HepG2 (cell line): ENCODE results near the gene SLC13A3. TPM values are rescaled to one million over a fixed set of nuclear protein-coding genes. Genes with fewer than 3 reads are reported as not detected.

ENCODE experiments used
- FOXK2 ChIP-seq: fragments of 450-650 bp; IDR thresholded peaks from 2 replicates; pipeline ENCODE4 v1.6.1; 2016
- HCFC1 ChIP-seq: fragments of 150-350 bp; IDR thresholded peaks from 2 replicates; pipeline ENCODE4 v1.6.1; 2014; ENCODE audit warnings: low read depth, low read length
- HOXA9 ChIP-seq: sonication (generic); formaldehyde crosslinking; IDR thresholded peaks from 2 replicates; pipeline ENCODE4 v1.8.1; 2022; ENCODE audit warnings: missing genetic modification reagents, mild to moderate bottlenecking, moderate library complexity, borderline replicate concordance
- MXI1 ChIP-seq: IDR thresholded peaks from 3 replicates; pipeline ENCODE4 v1.6.1; 2012; ENCODE audit warnings: low read depth, low read length, inconsistent platforms, borderline replicate concordance
- NCOA1 ChIP-seq: sonication (generic); formaldehyde crosslinking; IDR thresholded peaks from 2 replicates; pipeline ENCODE4 v1.9.0; 2021; ENCODE audit warnings: missing genetic modification reagents
- NFKB2 ChIP-seq: sonication (generic); formaldehyde crosslinking; IDR thresholded peaks from 2 replicates; pipeline ENCODE4 v1.4.0; 2020; ENCODE audit warnings: missing genetic modification reagents, borderline replicate concordance
- PAF1 ChIP-seq: IDR thresholded peaks from 2 replicates; pipeline ENCODE4 v1.6.1; 2016; ENCODE audit warnings: missing genetic modification reagents, missing compliant biosample characterization
- PAX8 ChIP-seq: sonication (generic); formaldehyde crosslinking; IDR thresholded peaks from 2 replicates; pipeline ENCODE4 v1.8.0; 2022; ENCODE audit warnings: mild to moderate bottlenecking, missing genetic modification reagents, borderline replicate concordance
- RARA ChIP-seq: IDR thresholded peaks from 2 replicates; pipeline ENCODE4 v1.6.1; 2016; ENCODE audit warnings: missing genetic modification reagents, missing compliant biosample characterization
- SALL1 ChIP-seq: sonication (generic); formaldehyde crosslinking; IDR thresholded peaks from 2 replicates; pipeline ENCODE4 v1.8.0; 2022; ENCODE audit warnings: mild to moderate bottlenecking, missing genetic modification reagents
- SCMH1 ChIP-seq: sonication (generic); formaldehyde crosslinking; IDR thresholded peaks from 2 replicates; pipeline ENCODE4 v1.9.0; 2021; ENCODE audit warnings: missing genetic modification reagents, mild to moderate bottlenecking, borderline replicate concordance
- SMARCE1 ChIP-seq: fragments of 450-650 bp; IDR thresholded peaks from 2 replicates; pipeline ENCODE4 v1.6.1; 2017; ENCODE audit warnings: borderline replicate concordance
- SUZ12 ChIP-seq: fragments of 150-350 bp; IDR thresholded peaks from 2 replicates; pipeline ENCODE4 v1.6.1; 2014; ENCODE audit warnings: low read depth, low read length
- TCF12 ChIP-seq, 2 experiments: fragments of 450-650 bp in 1 of 2; sonication (generic) in 1 of 2; formaldehyde crosslinking in 1 of 2; IDR thresholded peaks; 2 replicates each; pipeline versions ENCODE4 v1.6.1 to v1.8.0; 2017 to 2022; ENCODE audit warnings: antibody characterized with exemption in 1 of 2, mild to moderate bottlenecking in 1 of 2, missing genetic modification reagents in 1 of 2, moderate library complexity in 1 of 2
- TEAD3 ChIP-seq: optimal IDR thresholded peaks from 2 replicates; pipeline ENCODE3; 2016; ENCODE audit warnings: borderline replicate concordance
- ZNF260 ChIP-seq: sonication (generic); formaldehyde crosslinking; IDR thresholded peaks from 2 replicates; pipeline ENCODE4 v1.4.0; 2020; ENCODE audit warnings: missing genetic modification reagents, low read depth, mild to moderate bottlenecking, borderline replicate concordance
- ZNF326 ChIP-seq: sonication (generic); formaldehyde crosslinking; IDR thresholded peaks from 2 replicates; pipeline ENCODE4 v1.4.0; 2020; ENCODE audit warnings: missing genetic modification reagents, borderline replicate concordance
- ZNF34 ChIP-seq: sonication (generic); formaldehyde crosslinking; IDR thresholded peaks from 2 replicates; pipeline ENCODE4 v1.4.0; 2020; ENCODE audit warnings: mild to moderate bottlenecking, missing genetic modification reagents, borderline replicate concordance
- polyA plus RNA-seq, 8 experiments: library from polyadenylated mRNA; depleted of rRNA in 3 of 8; stranded (reverse) in 7 of 8; unstranded in 1 of 8; fragments of >200 nt; fragmentation: Illumina TruSeq in 4 of 8; extraction: Trizol in 4 of 8; gene quantifications; 2 replicates each; pipeline versions ENCODE4 v1.2.1 to v1.2.3, GENCODE V29; 2011 to 2016; ENCODE audit warnings: low read depth in 4 of 8, missing spikeins in 1 of 8, mixed read lengths in 1 of 8; ENCODE audit not compliant: insufficient read depth in 1 of 8
- total RNA-seq, 5 experiments: library from RNA; depleted of rRNA; stranded (reverse); fragments of >200 nt; fragmentation: Illumina TruSeq; extraction: Trizol; gene quantifications; 2 replicates each; pipeline ENCODE4 v1.2.3, GENCODE V29; 2016; ENCODE audit warnings: low read depth in 1 of 5
- TF ChIP-seq, protein P1 (sequence below): sonication (generic); formaldehyde crosslinking; IDR thresholded peaks from 2 replicates; pipeline ENCODE4 v1.4.0; 2020; ENCODE audit warnings: missing genetic modification reagents
- TF ChIP-seq, protein P2 (sequence below): IDR thresholded peaks from 2 replicates; pipeline ENCODE4 v1.6.1; 2016; ENCODE audit warnings: control low read depth
- TF ChIP-seq, protein P3 (sequence below): sonication (generic); formaldehyde crosslinking; IDR thresholded peaks from 2 replicates; pipeline ENCODE4 v1.4.0; 2020; ENCODE audit warnings: missing genetic modification reagents
- TF ChIP-seq, protein P4 (sequence below): sonication (generic); formaldehyde crosslinking; conservative IDR thresholded peaks from 2 replicates; pipeline ENCODE4 v1.8.0; 2022; ENCODE audit warnings: low read depth, missing genetic modification reagents

SLC13A3 gene
- total and polyA plus RNA-seq, 2 of the 13 experiments (the other 11 are each of a cell fraction or from before 2014, with no cell fraction given) = 66.5 to 76.0 TPM

DNA sequence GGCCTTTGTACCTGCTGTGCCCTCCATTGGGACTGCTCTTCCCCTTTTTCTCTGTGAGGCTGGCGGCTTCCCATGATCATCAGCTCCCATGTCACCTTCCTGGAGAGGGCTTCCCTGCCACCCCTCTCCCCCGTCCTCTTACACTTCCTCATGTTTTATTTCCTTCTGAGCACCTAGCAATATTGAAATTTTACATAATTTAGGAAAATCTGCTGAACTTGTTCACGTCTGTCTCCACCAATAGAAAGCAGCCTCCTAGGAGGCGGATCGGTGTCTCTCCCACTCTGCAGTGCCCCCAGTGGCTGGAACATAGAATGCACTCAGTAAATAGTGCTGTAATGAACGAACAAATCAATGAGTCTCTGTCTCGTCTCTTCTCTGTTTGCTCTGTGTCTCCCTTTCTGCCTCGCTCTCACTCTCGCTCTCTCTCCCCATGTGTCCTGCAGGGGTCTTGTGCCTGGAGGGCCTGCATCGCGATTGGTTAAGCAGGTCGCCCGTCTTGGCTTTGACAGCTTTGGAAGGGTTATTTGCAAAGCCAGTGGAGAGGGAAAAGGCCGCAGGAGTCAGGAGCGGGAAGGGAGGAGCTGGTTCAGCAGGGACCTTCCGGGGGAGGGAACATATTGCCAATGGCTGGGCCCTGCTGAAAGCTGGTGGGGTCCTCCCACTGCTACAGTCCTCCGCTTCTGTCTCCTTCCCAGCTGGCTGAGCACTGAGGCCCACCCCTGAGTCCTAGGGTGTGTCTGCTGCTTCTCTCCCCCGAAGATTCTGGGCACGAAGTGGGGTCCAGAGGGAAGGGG is 88.7 kb downstream of the SLC13A3 start (continued):
- TF ChIP-seq, protein P1, sequence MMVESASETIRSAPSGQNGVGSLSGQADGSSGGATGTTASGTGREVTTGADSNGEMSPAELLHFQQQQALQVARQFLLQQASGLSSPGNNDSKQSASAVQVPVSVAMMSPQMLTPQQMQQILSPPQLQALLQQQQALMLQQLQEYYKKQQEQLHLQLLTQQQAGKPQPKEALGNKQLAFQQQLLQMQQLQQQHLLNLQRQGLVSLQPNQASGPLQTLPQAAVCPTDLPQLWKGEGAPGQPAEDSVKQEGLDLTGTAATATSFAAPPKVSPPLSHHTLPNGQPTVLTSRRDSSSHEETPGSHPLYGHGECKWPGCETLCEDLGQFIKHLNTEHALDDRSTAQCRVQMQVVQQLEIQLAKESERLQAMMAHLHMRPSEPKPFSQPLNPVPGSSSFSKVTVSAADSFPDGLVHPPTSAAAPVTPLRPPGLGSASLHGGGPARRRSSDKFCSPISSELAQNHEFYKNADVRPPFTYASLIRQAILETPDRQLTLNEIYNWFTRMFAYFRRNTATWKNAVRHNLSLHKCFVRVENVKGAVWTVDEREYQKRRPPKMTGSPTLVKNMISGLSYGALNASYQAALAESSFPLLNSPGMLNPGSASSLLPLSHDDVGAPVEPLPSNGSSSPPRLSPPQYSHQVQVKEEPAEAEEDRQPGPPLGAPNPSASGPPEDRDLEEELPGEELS = peak; percentile 43; the same call in 1 of the 2 replicates
- TF ChIP-seq SCMH1 (CRISPR knock-in tag) = no peak
- no peak for TF ChIP-seq FOXK2
- TF ChIP-seq, protein P2, sequence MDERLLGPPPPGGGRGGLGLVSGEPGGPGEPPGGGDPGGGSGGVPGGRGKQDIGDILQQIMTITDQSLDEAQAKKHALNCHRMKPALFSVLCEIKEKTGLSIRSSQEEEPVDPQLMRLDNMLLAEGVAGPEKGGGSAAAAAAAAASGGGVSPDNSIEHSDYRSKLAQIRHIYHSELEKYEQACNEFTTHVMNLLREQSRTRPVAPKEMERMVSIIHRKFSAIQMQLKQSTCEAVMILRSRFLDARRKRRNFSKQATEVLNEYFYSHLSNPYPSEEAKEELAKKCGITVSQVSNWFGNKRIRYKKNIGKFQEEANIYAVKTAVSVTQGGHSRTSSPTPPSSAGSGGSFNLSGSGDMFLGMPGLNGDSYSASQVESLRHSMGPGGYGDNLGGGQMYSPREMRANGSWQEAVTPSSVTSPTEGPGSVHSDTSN = peak; percentile 83
- TF ChIP-seq NFKB2 (CRISPR knock-in tag) = no peak; the same call in 1 of the 2 replicates
- no peak for TF ChIP-seq HOXA9 (CRISPR knock-in tag)
- TF ChIP-seq PAX8 (CRISPR knock-in tag) = no peak
- TF ChIP-seq MXI1 = peak; percentile 27; the same call in 1 of the 3 replicates
- TF ChIP-seq RARA = peak; percentile 51
- TF ChIP-seq ZNF260 (CRISPR knock-in tag) = no peak
- no peak for TF ChIP-seq ZNF34 (CRISPR knock-in tag)
- TF ChIP-seq, protein P3, sequence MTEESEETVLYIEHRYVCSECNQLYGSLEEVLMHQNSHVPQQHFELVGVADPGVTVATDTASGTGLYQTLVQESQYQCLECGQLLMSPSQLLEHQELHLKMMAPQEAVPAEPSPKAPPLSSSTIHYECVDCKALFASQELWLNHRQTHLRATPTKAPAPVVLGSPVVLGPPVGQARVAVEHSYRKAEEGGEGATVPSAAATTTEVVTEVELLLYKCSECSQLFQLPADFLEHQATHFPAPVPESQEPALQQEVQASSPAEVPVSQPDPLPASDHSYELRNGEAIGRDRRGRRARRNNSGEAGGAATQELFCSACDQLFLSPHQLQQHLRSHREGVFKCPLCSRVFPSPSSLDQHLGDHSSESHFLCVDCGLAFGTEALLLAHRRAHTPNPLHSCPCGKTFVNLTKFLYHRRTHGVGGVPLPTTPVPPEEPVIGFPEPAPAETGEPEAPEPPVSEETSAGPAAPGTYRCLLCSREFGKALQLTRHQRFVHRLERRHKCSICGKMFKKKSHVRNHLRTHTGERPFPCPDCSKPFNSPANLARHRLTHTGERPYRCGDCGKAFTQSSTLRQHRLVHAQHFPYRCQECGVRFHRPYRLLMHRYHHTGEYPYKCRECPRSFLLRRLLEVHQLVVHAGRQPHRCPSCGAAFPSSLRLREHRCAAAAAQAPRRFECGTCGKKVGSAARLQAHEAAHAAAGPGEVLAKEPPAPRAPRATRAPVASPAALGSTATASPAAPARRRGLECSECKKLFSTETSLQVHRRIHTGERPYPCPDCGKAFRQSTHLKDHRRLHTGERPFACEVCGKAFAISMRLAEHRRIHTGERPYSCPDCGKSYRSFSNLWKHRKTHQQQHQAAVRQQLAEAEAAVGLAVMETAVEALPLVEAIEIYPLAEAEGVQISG (CRISPR knock-in tag) = peak; percentile 62; the same call in 1 of the 2 replicates
- TF ChIP-seq TCF12 (IDR thresholded peaks at IDR 0.05) = no peak
- no peak for TF ChIP-seq TCF12 (CRISPR knock-in tag; IDR thresholded peaks at IDR 0.05)
- no peak; the same call in 1 of the 2 replicates for TF ChIP-seq HCFC1
- TF ChIP-seq ZNF326 (CRISPR knock-in tag) = no peak
- TF ChIP-seq SMARCE1 = no peak
- TF ChIP-seq, protein P4, sequence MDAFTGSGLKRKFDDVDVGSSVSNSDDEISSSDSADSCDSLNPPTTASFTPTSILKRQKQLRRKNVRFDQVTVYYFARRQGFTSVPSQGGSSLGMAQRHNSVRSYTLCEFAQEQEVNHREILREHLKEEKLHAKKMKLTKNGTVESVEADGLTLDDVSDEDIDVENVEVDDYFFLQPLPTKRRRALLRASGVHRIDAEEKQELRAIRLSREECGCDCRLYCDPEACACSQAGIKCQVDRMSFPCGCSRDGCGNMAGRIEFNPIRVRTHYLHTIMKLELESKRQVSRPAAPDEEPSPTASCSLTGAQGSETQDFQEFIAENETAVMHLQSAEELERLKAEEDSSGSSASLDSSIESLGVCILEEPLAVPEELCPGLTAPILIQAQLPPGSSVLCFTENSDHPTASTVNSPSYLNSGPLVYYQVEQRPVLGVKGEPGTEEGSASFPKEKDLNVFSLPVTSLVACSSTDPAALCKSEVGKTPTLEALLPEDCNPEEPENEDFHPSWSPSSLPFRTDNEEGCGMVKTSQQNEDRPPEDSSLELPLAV (CRISPR knock-in tag) = no peak
- no peak for TF ChIP-seq PAF1 (CRISPR knock-in tag)
- TF ChIP-seq SUZ12 = no peak
- TF ChIP-seq TEAD3 (CRISPR knock-in tag) = peak; percentile 83
- peak; percentile 85; the same call in 1 of the 2 replicates for TF ChIP-seq SALL1 (CRISPR knock-in tag)
- TF ChIP-seq NCOA1 = 0 out of 2 replicates have a peak, but pooled peaks have one; percentile 61
